Activated naive CD4-positive, alpha-beta T cell treated with Interleukin-2 at 50 U/mL for 16 hours (primary cell): ENCODE results near the gene CDH24.
"Not testable (repeated sequence)": the region's sequence is repeated elsewhere in the genome, so short reads cannot be mapped to it uniquely, and the experiment has no call there.

ENCODE experiments used
- DNase-seq: peaks from one replicate; pipeline ENCODE4 v3.0.0-alpha.2; 2020

The CDH24 gene

GRCh38 chr14:23015618-23016017 lies 41.7 kb downstream of the CDH24 start:
- DNase-seq: no peak

- not testable (repeated sequence) for DNase-seq
These were observed 43.6 kb downstream of the CDH24 start for GRCh38 chr14:23013749-23014054.

- DNase-seq: no peak
These were observed 44.1 kb downstream of the CDH24 start for GRCh38 chr14:23013054-23013748.

GRCh38 chr14:23009939-23010726 lies 47.2 kb downstream of the CDH24 start, which contains the start of gene C14orf93:
Gene C14orf93 (minus strand): TSS chr14:23010143. CDS start chr14:22999023, 11,120 bp downstream.
- peak; percentile 83 for DNase-seq

GRCh38 chr14:23009483-23009938 lies 47.8 kb downstream of the CDH24 start:
- no peak for DNase-seq

- no peak for DNase-seq
These were observed 48.5 kb downstream of the CDH24 start for GRCh38 chr14:23008831-23009230.

GRCh38 chr14:23006544-23007419 lies 50.5 kb downstream of the CDH24 start:
- DNase-seq: peak; percentile 97

- DNase-seq: no peak
These were observed 51.2 kb downstream of the CDH24 start for GRCh38 chr14:23006188-23006534.

- no peak for DNase-seq
These were observed 51.7 kb downstream of the CDH24 start for GRCh38 chr14:23005451-23006187.

GRCh38 chr14:23004274-23004673 lies 53.0 kb downstream of the CDH24 start:
- not testable (repeated sequence) for DNase-seq

- no peak for DNase-seq
These were observed 54.7 kb downstream of the CDH24 start for GRCh38 chr14:23002592-23002991.

- no peak for DNase-seq
These were observed 56.5 kb downstream of the CDH24 start for GRCh38 chr14:23000860-23001259.

GRCh38 chr14:22998329-22999012 lies 58.8 kb downstream of the CDH24 start:
- DNase-seq: no peak

GRCh38 chr14:22997676-22998323 lies 59.5 kb downstream of the CDH24 start:
- no peak for DNase-seq
